SJCRH30 (cell line): Measurements from ENCODE around the gene MVD. TPM values are rescaled to one million over a fixed set of nuclear protein-coding genes. Genes with fewer than 3 reads are reported as not detected.

Source experiments
- DNase-seq, 2 experiments: peaks; one replicate each; pipeline ENCODE4 v3.0.0-alpha.2; 2015 to 2020
- H3K27ac ChIP-seq: fragments of 250-450 bp; sonication (Bioruptor Pico); 2 replicates; pipeline ENCODE4 v1.5.1; 2020; ENCODE audit warnings: mild to moderate bottlenecking, moderate library complexity
- H3K27me3 ChIP-seq: fragments of 250-450 bp; sonication (Bioruptor Pico); 2 replicates; pipeline ENCODE4 v1.5.1; 2020; ENCODE audit warnings: mild to moderate bottlenecking, moderate library complexity
- H3K36me3 ChIP-seq: fragments of 250-450 bp; sonication (Bioruptor Pico); 2 replicates; pipeline ENCODE4 v1.5.1; 2020; ENCODE audit warnings: mild to moderate bottlenecking, moderate library complexity
- H3K4me1 ChIP-seq: fragments of 250-450 bp; sonication (Bioruptor Pico); 2 replicates; pipeline ENCODE4 v1.5.1; 2020; ENCODE audit warnings: mild to moderate bottlenecking, moderate library complexity
- H3K4me3 ChIP-seq: fragments of 250-450 bp; sonication (Bioruptor Pico); 2 replicates; pipeline ENCODE4 v1.5.1; 2020; ENCODE audit warnings: mild to moderate bottlenecking, moderate library complexity
- H3K9me3 ChIP-seq: fragments of 250-450 bp; sonication (Bioruptor Pico); replicated peaks from 2 replicates; pipeline ENCODE4 v1.5.1; 2020; ENCODE audit warnings: mild to moderate bottlenecking, moderate library complexity
- total RNA-seq: library from RNA; depleted of rRNA; stranded (reverse); fragments of >200 nt; shearing (Covaris generic); gene quantifications from 2 replicates; pipeline ENCODE4 v1.2.3, GENCODE V29; 2014

The MVD gene
- total RNA-seq, 1 experiment from 2014 or later = 21.0 TPM

- H3K4me3 ChIP-seq = no peak overlapping the region
- H3K4me1 ChIP-seq = no peaks in the 10 kb centered on the region
- H3K36me3 ChIP-seq = no peaks in the 10 kb centered on the region
- H3K27me3 ChIP-seq = no peaks in the 10 kb centered on the region
- no peak for DNase-seq
- no peaks in the 10 kb centered on the region for H3K9me3 ChIP-seq
- H3K27ac ChIP-seq = no peak overlapping the region
These were observed 38.9 kb upstream of the MVD start for GRCh38 chr16:88701581-88702370.

- DNase-seq = no peak
These were observed 38.0 kb upstream of the MVD start for GRCh38 chr16:88700636-88701482.

DNA sequence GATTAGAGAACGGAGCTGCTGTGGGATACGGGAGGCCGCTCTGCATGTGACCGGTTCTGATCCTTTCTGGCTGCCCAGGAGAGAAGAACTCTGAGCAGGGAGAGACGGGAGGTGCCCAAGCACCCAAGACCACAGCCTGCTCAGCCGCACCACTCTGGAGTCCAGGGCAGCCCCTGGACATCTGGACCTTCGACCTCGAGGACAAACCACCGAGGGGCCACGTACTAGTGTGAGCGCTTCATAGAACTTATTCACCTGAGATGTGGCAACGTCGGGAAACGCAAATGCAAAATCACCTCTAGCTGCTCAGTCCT is 37.4 kb upstream of the MVD start:
- Histone ChIP-seq H3K36me3 (no peaks in the 10 kb centered on the region), H3K4me1 (no peaks in the 10 kb centered on the region), H3K27ac (no peak overlapping the region), H3K4me3 (no peak overlapping the region), H3K27me3 (no peaks in the 10 kb centered on the region), H3K9me3 (no peaks in the 10 kb centered on the region)
- no peak for DNase-seq

More at GRCh38 chr16:88700636-88701482, 38.0 kb upstream of the MVD start:
- H3K4me1 ChIP-seq = no peaks in the 10 kb centered on the region
- no peak overlapping the region for H3K27ac ChIP-seq
- H3K9me3 ChIP-seq = no peaks in the 10 kb centered on the region
- H3K36me3 ChIP-seq = no peaks in the 10 kb centered on the region
- H3K4me3 ChIP-seq = no peak overlapping the region
- H3K27me3 ChIP-seq = no peaks in the 10 kb centered on the region

- H3K4me1 ChIP-seq = no peaks in the 10 kb centered on the region
- H3K27me3 ChIP-seq = no peaks in the 10 kb centered on the region
- H3K36me3 ChIP-seq = no peaks in the 10 kb centered on the region
These were observed 36.3 kb upstream of the MVD start for GRCh38 chr16:88699180-88699579.

GRCh38 chr16:88698646-88699045 is 35.8 kb upstream of the MVD start:
- DNase-seq = no peak
- H3K27me3 ChIP-seq = no peaks in the 10 kb centered on the region
- no peak overlapping the region for H3K27ac ChIP-seq
- H3K4me3 ChIP-seq = no peak overlapping the region
- H3K4me1 ChIP-seq = no peaks in the 10 kb centered on the region
- H3K36me3 ChIP-seq = no peaks in the 10 kb centered on the region
- no peaks in the 10 kb centered on the region for H3K9me3 ChIP-seq

More at GRCh38 chr16:88699180-88699579, 36.3 kb upstream of the MVD start:
- DNase-seq = no peak
- H3K4me3 ChIP-seq = no peak overlapping the region
- no peaks in the 10 kb centered on the region for H3K9me3 ChIP-seq
- H3K27ac ChIP-seq = no peak overlapping the region

GRCh38 chr16:88697831-88698615 is 35.1 kb upstream of the MVD start:
- no peak for DNase-seq
- H3K27ac ChIP-seq = no peak overlapping the region
- H3K9me3 ChIP-seq = no peaks in the 10 kb centered on the region
- no peaks in the 10 kb centered on the region for H3K27me3 ChIP-seq
- no peaks in the 10 kb centered on the region for H3K4me1 ChIP-seq
- no peaks in the 10 kb centered on the region for H3K36me3 ChIP-seq
- no peak overlapping the region for H3K4me3 ChIP-seq

GRCh38 chr16:88697116-88697830 is 34.4 kb upstream of the MVD start:
- no peak for DNase-seq
- no peaks in the 10 kb centered on the region for H3K9me3 ChIP-seq
- H3K27ac ChIP-seq = no peak overlapping the region
- H3K36me3 ChIP-seq = no peaks in the 10 kb centered on the region
- H3K4me1 ChIP-seq = no peaks in the 10 kb centered on the region
- no peaks in the 10 kb centered on the region for H3K27me3 ChIP-seq
- no peak overlapping the region for H3K4me3 ChIP-seq

DNA sequence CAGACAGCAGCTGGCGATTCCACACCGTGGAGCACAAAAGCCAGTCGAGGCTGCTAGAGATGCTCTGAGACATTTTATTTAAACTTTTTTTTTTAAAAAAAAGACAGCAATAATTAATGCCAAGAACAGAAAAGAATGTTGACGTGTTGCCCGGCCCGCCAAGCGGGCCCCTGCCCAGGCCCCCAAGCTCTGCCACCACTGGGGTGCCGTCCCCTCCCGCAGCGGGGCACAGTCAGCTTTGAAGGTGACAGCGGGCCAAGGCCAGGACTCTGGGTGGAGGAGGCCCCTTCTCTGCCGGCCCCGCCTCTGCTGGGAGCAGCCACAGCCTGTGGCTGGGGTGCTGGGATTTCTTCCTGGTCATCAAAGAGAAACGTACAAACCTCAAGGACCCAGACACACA is 33.5 kb upstream of the MVD start:
- Histone ChIP-seq H3K4me1 (no peaks in the 10 kb centered on the region), H3K27ac (no peak overlapping the region), H3K9me3 (no peaks in the 10 kb centered on the region), H3K27me3 (no peaks in the 10 kb centered on the region), H3K36me3 (no peaks in the 10 kb centered on the region), H3K4me3 (no peak overlapping the region)
- no peak for DNase-seq

- H3K4me3 ChIP-seq = no peak overlapping the region
- no peaks in the 10 kb centered on the region for H3K36me3 ChIP-seq
- H3K9me3 ChIP-seq = no peaks in the 10 kb centered on the region
- no peaks in the 10 kb centered on the region for H3K27me3 ChIP-seq
- H3K27ac ChIP-seq = no peak overlapping the region
- no peak for DNase-seq
- H3K4me1 ChIP-seq = no peaks in the 10 kb centered on the region
These were observed 32.9 kb upstream of the MVD start for GRCh38 chr16:88695753-88696152.

DNA sequence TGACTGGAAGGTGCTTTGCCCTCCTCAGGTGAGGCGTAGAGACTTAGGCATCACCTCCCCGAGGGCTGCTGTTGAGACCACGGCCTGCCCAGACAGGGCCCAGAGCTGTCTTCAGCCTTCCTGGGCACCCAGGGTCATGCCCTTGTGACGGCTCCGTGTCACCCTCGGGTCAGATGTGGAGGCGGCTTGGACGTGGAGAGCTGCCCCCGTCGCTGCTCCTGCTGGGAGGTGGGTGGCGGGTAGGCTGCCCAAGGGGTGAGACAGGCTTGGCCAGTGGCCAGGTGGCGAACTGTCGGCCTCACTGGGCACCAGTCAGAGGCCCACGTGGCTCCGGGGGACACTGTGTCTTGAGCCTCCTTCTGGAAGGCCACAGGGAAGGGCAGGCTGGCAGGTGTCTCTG is 32.3 kb upstream of the MVD start:
- Histone ChIP-seq H3K4me1 (no peaks in the 10 kb centered on the region), H3K27ac (no peak overlapping the region), H3K36me3 (no peaks in the 10 kb centered on the region), H3K9me3 (no peaks in the 10 kb centered on the region), H3K27me3 (no peaks in the 10 kb centered on the region), H3K4me3 (no peak overlapping the region)
- DNase-seq = no peak

DNA sequence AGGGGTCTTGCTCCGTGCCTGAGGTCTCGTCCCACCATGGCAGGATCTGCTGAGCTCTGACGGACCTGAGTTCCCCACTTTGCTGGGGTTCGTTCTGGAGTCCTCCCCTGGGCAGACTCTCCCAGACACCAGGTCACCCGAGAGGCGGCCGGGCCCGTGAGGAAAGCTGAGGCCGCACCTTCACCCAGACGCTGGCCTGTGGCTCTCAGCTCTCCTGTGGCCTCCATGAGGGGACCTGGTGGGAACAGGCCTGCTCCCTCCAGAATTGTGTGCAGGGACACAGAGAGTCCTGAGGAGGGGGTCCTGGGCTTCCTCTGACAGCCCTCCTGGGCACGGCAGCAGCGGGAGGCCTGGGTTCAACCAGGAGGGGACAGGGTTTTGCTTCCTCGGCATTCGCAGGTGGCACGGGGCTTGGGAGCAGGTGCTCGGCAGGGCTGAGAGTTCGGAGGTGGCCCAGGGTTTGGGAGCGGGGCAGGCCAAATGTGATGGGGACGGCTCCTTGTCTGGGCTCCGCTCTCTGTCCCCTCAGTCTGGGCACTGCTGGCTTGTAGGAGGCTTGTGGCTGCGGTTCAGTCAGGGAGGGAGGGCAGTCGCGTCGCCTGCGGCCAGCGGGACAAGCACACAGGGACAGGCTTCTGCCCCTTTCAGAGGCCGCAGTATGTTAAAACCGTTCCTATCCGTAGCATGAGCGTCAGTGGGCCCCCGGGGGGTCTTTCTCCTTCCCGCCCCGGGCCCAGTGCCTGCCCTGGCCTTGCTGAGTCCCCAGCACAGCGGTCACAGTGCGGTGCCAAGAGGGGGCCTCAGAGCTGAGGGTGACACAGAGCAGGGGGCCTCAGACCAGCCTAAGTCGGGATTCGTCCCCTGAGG is 31.6 kb upstream of the MVD start:
- Histone ChIP-seq H3K27ac (no peak overlapping the region), H3K36me3 (no peaks in the 10 kb centered on the region), H3K9me3 (no peaks in the 10 kb centered on the region), H3K4me1 (no peaks in the 10 kb centered on the region), H3K27me3 (no peaks in the 10 kb centered on the region), H3K4me3 (no peak overlapping the region)
- no peak for DNase-seq

GRCh38 chr16:88693420-88694177 is 30.7 kb upstream of the MVD start:
- H3K4me3 ChIP-seq = no peak overlapping the region
- no peak for DNase-seq
- peaks cover 3% of the 10 kb centered on the region for H3K4me1 ChIP-seq
- no peaks in the 10 kb centered on the region for H3K36me3 ChIP-seq
- no peaks in the 10 kb centered on the region for H3K27me3 ChIP-seq
- H3K27ac ChIP-seq = no peak overlapping the region
- no peaks in the 10 kb centered on the region for H3K9me3 ChIP-seq

DNA sequence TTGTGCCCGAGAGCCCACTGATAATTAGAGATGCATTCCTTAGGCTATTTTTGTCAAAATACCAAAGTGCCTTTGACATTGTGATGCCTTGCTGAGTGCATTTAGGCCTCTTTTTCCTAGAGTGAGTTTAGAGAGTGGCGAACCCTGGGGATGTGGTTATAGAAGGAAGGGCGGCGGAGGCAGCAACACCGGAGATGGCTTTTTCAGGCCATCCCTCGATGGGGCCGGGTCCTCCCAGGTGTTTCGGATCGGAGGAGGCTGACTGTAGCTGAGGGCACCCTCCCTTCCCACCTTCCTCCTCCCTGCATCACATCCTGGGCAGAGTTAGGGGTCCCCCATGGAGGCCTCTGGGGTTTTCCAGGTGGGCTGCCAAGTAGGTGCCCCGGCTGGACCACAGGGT is 30.0 kb upstream of the MVD start:
- Histone ChIP-seq H3K4me3 (no peak overlapping the region), H3K4me1 (peaks cover 10% of the 10 kb centered on the region), H3K36me3 (no peaks in the 10 kb centered on the region), H3K9me3 (no peaks in the 10 kb centered on the region), H3K27ac (no peak overlapping the region), H3K27me3 (no peaks in the 10 kb centered on the region)
- DNase-seq = no peak
